Measurements from ENCODE around the gene HMG20A.

GRCh38 chr15:77494964-77495363 is 74.3 kb downstream of the HMG20A start:
- TF ChIP-seq ARNTL (CRISPR knock-in tag; IDR thresholded peaks at IDR 0.05; ENCODE audit: borderline replicate concordance, low read depth) (no peak), PATZ1 (CRISPR knock-in tag; IDR thresholded peaks at IDR 0.05; ENCODE audit: borderline replicate concordance) (no peak)

Data from SK-N-SH treated with all-trans-retinoic acid at 6 μM for 48 hours (cell line).